Stimulated activated CD8-positive, alpha-beta memory T cell treated with anti-CD3 and anti-CD28 coated beads, Interleukin-4, amount 100 ng/mL, for 4 hours (primary cell): ENCODE measurements around the gene DDX41.
"Not testable (repeated sequence)": the region's sequence is repeated elsewhere in the genome, so short reads cannot be mapped to it uniquely, and the experiment has no call there.

Source experiments
- DNase-seq, 2 donors: peaks; one replicate each; pipeline ENCODE4 v3.0.0-alpha.2; 2020; ENCODE audit warnings: low read depth in 2 of 2, low spot score in 1 of 2

Gene DDX41

GRCh38 chr5:177516601-177517568 is at the start of gene DDX41:
TSS of gene DDX41 (minus strand) at chr5:177516961. CDS start at chr5:177516945, 16 bp downstream.
- DNase-seq = peak; percentile 90 to 91

- no peak for DNase-seq
Measured at GRCh38 chr5:177565046-177565445, 48.3 kb upstream of the DDX41 start.

DNA sequence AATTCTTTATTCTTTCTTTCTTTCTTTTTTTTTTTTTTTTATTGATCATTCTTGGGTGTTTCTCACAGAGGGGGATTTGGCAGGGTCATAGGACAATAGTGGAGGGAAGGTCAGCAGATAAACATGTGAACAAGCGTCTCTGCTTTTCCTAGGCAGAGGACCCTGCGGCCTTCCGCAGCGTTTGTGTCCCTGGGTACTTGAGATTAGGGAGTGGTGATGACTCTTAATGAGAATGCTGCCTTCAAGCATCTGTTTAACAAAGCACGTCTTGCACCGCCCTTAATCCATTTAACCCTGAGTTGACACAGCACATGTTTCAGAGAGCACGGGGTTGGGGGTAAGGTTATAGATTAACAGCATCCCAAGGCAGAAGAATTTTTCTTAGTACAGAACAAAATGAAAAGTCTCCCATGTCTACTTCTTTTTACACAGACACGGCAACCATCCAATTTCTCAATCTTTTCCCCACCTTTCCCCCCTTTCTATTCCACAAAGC is 42.7 kb upstream of the DDX41 start:
- DNase-seq = not testable (repeated sequence)

- no peak for DNase-seq
Measured at GRCh38 chr5:177557796-177558195, 41.0 kb upstream of the DDX41 start.

GRCh38 chr5:177557041-177557647 is 40.4 kb upstream of the DDX41 start:
- DNase-seq = no peak

DNA sequence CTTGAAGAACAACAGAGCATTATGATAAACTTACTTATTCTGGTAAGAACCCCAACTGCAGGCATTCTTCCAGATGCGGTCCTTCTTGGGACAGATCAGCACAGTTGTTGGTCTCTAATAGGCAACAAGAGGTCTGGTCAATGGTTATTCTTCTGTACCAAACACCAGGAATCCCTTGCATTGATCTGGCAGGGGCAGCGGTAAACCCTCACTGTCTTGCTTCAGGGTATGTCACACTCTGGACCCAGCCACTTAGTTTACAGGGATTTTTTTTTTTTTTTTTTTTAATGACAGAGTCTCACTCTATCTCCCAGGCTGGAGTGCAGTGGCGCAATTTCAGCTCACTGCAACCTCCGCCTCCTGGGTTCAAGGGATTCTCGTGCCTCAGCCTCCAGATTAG is 38.9 kb upstream of the DDX41 start:
- DNase-seq = no peak

DNA sequence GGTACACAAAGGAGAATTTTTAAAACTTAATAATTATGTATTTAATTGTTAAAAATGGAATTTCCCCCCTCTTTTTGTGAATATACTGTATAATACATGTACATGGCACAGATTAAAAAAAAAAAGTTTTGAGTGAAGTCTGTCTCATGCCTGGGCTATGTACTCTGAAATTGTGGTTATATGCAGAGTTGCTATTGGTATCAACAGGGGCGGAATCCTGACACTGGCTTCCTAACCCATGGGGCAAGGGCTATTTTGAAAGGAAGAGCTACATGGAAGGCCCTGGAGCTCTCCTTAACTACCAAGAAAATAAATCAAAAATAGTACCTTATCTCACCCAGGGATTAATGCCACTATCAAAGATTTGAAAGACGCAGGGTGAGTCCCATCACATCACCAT is 38.5 kb upstream of the DDX41 start:
- no peak for DNase-seq

GRCh38 chr5:177554474-177555111 is 37.8 kb upstream of the DDX41 start, which contains the start of gene FAM193B:
TSS of gene FAM193B (minus strand) at chr5:177554563. CDS start at chr5:177554458, 105 bp downstream.
- peak; percentile 87 to 91 for DNase-seq

GRCh38 chr5:177553671-177554429 is 37.1 kb upstream of the DDX41 start:
- DNase-seq = peak; percentile 14

GRCh38 chr5:177552839-177553455 is 36.2 kb upstream of the DDX41 start:
- DNase-seq = no peak

DNA sequence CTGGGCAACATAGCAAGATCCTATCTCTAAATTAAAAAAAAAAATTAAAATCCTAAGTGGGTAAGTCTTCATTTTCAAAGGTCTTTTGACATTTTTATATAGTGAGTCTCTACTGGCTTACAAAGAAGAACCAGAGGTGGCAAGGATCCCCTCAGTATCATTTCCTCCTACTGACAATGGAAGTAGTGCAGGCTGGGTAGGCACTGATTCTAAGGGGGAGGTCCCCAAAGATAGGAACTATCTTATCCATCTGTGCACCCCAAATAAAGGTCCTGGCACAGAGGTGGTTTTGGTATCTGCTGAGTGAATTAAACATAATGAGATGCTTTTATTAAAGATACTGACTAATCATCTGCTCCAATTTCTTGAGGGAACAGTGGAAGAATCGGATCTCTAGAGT is 33.4 kb upstream of the DDX41 start:
- no peak for DNase-seq

DNA sequence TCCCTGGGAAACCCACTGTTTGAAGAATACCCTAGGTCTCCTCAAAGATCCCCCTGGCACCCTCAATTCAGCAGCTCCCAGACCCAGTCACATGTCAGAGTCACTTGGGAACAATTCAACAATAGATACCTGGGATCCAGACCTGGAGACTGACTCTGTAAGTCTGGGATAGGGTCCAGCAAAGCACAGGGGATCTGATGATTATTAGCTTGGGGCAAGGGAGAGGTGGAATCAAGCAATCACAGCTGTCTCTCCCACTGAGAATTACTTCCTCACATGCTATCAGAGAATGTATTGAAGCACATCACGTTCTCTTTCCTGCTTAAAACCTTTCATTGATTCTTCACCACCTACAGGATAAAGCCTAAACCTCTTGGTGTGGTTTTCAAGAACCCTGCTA is 31.7 kb upstream of the DDX41 start:
- no peak for DNase-seq

GRCh38 chr5:177547736-177548135 is 31.0 kb upstream of the DDX41 start:
- no peak for DNase-seq

DNA sequence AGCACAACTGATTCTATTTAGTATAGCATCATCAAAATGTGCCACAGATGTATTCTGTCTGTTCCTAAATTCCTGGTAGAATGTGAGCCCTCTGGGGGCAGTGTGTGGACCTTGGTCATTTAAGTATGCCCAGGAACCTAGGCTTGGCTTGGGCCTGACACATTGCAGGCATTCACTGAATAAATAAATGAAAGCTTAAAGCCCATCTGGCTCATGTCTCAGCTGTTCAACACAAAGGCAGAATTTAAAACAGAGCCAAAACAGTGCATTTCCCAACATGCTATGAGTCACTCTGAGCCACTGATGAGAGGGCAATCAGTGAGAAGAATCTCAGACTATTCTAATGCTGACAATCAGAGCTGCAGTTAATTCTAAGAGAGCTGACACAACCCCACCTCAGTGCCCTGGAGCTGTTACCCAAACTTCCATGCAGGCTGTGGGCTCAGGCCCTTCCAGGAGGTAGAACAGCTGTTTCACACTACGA is 29.5 kb upstream of the DDX41 start:
- DNase-seq = no peak

DNA sequence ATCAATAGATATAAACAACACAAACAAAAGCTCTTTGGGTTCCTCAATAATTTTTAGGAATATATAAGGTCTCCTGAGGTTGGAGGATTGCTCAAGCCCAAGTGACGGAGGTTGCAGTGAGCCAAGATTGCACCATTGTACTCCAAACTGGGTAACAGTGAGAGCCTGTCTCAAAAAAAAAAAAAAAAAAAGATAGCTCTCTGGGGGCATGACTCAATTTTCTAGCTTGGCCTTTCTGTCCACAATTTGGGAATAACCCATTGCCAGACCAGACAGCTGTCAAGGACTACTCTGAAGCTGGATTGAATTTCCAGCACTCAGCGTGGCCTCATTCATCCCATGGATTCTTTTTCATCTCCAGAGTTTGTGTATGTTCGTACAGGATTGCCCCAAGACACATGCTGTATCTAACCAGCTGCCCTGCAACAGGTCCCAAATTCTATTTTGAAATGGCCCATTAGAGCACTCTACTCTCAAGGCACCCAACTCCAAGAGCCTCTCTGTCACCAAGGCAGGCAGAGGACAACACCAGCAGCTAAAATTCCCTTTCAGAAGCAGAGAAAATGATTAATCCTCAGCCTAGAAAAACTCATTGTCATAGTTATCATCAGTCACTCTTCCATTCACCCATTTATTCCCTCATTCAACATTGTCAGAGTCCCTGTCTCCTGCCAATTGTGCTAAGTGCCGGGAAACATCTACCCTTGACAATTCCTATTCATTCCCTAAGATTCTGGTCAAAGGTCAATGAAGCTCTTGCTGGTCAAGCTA is 28.9 kb upstream of the DDX41 start:
- no peak for DNase-seq

DNA sequence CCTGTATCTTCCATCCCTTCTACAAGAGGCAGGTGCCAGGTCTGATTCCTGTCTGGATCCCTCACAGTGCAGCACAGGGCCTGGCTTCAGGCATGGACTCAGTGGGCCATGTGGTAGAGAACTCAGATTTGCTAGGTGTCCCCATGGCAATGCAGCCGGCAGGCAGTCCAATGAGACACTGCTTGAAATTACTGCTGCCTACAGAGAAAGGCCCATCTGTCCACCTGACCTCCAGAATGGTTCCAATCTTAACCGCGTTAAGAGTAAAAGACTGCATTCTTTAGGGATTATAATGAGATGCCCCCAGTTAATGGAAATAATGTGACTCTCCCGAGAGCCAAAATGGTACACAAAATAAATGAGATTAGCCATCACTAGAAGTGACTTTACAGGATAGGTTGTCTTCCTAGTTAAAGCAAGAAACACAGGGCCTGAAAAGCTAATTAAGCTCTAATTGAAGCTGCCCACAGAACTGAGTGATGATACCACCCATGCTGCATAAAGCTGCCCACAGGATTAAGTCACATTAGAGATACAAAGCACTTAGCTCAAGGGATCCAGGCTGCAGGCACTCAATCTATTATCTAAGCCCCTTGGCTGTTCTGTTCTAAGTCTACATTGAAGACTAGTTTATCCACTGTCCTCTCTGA is 26.2 kb upstream of the DDX41 start:
- no peak for DNase-seq

- no peak for DNase-seq
Measured at GRCh38 chr5:177540438-177540837, 23.7 kb upstream of the DDX41 start.

DNA sequence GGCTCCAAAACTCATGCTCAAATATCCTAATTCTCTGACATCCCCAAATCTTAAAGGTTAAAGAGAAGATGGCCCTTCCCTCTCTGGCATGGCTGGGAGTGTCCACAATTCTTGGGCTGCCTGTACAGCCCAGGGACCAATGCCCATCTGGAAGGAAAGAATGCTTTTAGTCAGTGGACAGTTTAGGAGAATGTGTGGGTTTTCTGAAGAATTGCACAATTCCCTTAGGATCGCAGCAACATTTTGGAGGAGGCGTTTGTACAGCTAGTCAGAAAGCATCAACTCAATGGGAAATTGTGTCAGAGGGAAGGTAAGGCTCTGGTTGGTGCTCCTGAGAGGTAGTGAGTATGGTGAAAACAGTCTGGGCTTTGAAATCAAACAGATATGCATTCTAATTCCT is 22.6 kb upstream of the DDX41 start:
- no peak for DNase-seq

GRCh38 chr5:177538876-177539275 is 22.1 kb upstream of the DDX41 start:
- DNase-seq = no peak
